Stimulated activated CD4-positive, alpha-beta T cell treated with anti-CD3 and anti-CD28 coated beads, TNF-alpha, amount 100 ng/mL, for 48 hours (primary cell): ENCODE measurements around the gene CPNE9.

Experiments
- DNase-seq, 3 donors: peaks; one replicate each; pipeline ENCODE4 v3.0.0-alpha.2; 2020; ENCODE audit warnings: low read depth in 3 of 3

The CPNE9 gene

GRCh38 chr3:9703736-9704346 lies at the start of gene CPNE9:
Gene CPNE9, plus strand, starts transcription at chr3:9703833. Its CDS starts 164 bp downstream, at chr3:9703997.
- DNase-seq, result no peak

- no peak for DNase-seq
These were observed 43.8 kb upstream of the CPNE9 start for GRCh38 chr3:9659849-9660248.

- DNase-seq, result no peak
These were observed 42.7 kb upstream of the CPNE9 start for GRCh38 chr3:9660972-9661371.

- no peak for DNase-seq
These were observed 39.4 kb upstream of the CPNE9 start for GRCh38 chr3:9664119-9664751.

- DNase-seq, result no peak
These were observed 36.8 kb upstream of the CPNE9 start for GRCh38 chr3:9666704-9667445.

GRCh38 chr3:9669277-9669676 lies 34.4 kb upstream of the CPNE9 start:
- no peak for DNase-seq

- no peak for DNase-seq
These were observed 33.8 kb upstream of the CPNE9 start for GRCh38 chr3:9669720-9670432.

- DNase-seq, result no peak
These were observed 30.6 kb upstream of the CPNE9 start for GRCh38 chr3:9673082-9673481.

GRCh38 chr3:9673752-9674151 lies 29.9 kb upstream of the CPNE9 start:
- no peak for DNase-seq

- no peak for DNase-seq
These were observed 27.8 kb upstream of the CPNE9 start for GRCh38 chr3:9675736-9676290.

GRCh38 chr3:9676785-9677184 lies 26.8 kb upstream of the CPNE9 start:
- DNase-seq, result no peak

- no peak for DNase-seq
These were observed 25.1 kb upstream of the CPNE9 start for GRCh38 chr3:9678493-9678892.

GRCh38 chr3:9679476-9680080 lies 24.1 kb upstream of the CPNE9 start:
- DNase-seq, result no peak

- DNase-seq, result no peak
These were observed 22.5 kb upstream of the CPNE9 start for GRCh38 chr3:9681011-9681722.

- no peak for DNase-seq
These were observed 21.9 kb upstream of the CPNE9 start for GRCh38 chr3:9681723-9682081.

GRCh38 chr3:9682096-9682495 lies 21.5 kb upstream of the CPNE9 start:
- DNase-seq, result no peak

GRCh38 chr3:9683426-9683825 lies 20.2 kb upstream of the CPNE9 start:
- DNase-seq, result no peak

GRCh38 chr3:9685216-9686049 lies 18.2 kb upstream of the CPNE9 start:
- no peak for DNase-seq

GRCh38 chr3:9686050-9686550 lies 17.5 kb upstream of the CPNE9 start:
- no peak for DNase-seq

GRCh38 chr3:9686703-9687102 lies 16.9 kb upstream of the CPNE9 start:
- no peak for DNase-seq
